Activated gamma-delta T cell (primary cell): Measurements from ENCODE around the gene FASN.

Experiments
- DNase-seq: peaks from one replicate; lab custom pipeline; 2025; lab: John Stamatoyannopoulos, UW

Gene FASN

DNA sequence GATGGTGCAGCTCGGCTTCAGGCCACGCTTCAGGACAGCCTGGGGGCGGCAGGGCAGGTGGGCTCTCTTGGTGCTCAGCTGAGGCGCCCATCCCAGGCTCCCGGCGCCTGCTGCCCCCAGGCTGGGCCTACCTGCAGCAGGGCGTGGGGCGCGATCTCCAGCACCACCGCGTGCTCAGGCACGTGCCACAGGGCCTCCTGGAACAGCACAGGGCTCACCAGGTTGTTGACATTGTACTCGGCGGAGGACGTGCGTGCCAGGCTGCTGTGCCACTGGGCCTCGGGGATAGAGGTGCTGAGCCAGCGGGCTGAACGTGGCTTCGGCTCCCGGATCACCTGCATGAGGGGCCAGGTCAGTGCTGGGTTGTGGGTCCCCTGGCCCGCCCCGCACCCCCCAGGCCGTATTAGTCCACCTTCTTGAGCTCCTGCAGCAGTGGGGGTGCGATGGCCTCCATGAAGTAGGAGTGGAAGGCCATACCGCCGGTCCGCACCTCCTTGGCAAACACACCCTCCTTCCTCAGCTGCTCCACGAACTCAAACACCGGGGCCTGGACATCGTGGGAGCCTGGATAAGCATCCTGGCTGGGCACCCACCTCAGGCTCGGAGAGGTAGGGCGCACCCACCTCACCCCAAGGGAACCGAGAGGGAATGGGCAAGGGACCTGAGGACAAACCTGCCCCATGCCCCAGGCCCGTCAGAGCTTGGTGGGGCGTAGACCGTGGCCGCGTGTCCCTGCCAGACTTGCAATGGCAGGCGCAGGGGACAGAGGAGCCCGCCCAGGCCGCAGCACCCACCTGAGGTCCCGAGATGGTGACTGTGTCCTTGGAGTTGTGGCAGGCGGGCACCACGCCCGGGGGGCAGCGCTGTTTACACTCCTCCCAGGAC lies 9.0 kb downstream of the FASN start:
- DNase-seq = no peak

DNA sequence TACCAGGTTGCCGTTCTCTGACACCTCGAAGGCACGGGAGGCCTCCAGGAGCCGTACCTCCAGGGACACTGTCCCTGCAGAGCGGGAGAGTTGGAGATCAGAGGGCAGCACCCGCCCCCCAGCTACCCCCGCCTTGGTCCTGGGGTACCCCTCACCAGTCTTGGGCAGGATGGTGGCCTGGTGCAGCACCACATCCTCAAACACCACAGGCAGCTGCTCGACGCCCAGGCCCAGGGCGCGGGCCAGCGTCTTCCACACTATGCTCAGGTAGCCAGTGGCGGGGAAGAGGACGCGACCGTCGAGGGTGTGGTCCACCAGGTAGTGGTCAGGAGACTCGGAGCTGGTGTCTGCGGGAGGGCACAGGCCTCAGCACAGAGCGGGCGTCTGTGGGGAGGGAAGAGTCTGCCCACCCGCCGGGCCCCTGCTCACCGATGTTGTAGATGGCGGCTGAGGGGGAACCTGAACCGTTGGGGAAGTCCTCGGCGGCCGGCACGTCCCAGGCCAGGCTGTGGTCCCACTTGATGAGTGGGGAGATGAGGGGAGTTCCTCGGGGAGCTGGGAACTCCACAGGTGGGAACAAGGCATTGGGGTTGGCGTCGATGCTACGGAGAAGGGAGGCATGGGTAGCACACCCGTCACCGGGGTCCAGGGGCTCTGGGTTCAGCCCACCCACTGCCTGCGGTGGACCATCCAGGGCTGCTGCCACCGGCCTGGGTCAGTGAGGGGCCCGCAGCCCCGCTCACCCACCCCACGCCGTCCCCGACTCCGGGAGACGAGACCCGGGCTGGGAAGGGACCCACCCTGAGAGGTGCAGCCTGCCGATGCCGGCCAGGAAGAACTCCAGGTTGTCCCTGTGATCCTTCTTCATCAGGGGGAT lies 9.8 kb downstream of the FASN start:
- DNase-seq = no peak

DNA sequence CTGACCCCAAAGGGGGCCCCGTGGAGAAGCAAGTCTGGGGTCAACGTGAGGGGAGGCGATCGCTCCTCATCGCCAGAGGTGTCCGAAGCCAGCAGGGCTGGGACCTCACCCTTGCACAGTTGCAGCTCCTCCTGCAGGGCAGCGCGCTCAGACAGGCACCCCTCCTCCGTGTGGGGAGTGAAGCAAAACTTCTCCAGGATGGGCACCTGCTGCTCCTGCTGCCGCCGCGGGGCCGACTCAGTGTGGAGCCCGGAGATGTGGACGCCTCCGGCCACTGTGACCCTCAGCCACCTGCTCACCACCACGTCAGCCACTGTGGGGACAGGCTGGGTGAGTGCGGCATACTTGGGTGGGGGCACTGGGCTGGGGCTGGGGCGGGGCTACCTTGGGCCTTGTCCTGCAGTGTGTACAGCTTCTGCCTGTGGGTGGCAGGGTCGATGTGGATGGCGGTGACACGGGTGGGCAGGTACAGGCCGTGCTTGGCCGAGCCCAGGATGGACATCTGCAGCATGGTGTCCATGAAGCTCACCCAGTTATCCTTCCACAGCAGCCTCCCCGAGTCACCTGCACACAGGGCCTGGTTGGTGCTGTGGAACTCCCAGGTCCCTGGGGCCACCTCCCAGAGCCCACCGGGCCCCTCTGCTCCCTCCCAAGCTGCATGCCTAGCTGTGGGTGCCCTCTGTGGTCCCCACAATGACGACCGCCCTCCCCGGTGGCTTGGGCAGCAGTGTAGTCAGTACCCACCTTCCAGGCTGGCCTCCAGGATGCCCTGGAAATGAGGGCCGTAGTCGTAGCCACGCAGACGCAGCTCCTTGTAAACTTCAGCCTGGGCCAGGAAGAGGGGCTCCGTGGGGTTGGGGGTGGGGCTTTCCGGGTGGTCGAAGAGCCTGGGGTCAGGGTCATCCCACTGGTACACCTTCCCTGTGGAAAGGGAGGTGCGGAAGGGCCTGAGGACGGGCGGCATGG lies 10.8 kb downstream of the FASN start:
- DNase-seq = no peak

DNA sequence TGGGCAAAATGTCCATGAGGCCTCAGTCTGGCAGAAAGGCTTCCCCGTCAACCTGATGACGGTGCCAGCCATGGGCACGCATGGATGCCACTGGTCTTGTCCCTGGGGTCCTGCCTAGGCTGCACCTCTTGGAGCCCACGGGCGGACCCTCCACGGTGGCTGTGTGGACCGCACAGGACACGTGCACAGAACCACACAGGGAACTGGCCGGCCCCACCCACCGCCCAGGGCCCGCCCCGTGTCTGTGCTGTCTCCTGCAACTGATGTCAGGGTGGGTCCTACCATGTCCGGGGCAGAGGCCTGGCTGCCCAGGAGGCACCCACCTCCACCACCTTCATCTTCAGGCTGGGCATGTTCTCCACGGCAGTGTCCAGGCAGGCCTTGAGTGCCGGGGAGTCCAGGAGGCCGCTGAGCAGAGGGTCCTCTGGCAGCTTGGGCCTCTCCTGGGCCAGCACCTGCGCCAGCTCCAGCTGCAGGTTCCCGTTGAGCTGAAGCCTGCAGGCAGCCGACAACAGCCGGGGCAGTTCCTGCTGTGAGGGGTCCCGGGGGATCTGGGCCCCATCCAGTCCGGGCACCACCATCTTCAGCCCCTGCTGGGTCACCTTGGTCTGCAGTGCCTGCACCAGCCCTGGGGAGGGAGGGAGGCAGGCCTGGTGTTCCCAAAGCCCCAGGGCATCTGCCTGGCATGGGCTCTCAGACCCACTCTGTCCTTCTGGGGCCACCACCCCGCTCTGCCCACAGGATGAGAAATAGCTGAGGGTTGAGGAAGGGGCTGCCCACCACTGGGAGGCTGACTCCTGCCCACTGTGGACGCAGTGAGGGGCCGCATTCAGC lies 11.9 kb downstream of the FASN start:
- no peak for DNase-seq

GRCh38 chr17:82085031-82085861 lies 12.8 kb downstream of the FASN start:
- no peak for DNase-seq

GRCh38 chr17:82084373-82085030 lies 13.5 kb downstream of the FASN start:
- no peak for DNase-seq

DNA sequence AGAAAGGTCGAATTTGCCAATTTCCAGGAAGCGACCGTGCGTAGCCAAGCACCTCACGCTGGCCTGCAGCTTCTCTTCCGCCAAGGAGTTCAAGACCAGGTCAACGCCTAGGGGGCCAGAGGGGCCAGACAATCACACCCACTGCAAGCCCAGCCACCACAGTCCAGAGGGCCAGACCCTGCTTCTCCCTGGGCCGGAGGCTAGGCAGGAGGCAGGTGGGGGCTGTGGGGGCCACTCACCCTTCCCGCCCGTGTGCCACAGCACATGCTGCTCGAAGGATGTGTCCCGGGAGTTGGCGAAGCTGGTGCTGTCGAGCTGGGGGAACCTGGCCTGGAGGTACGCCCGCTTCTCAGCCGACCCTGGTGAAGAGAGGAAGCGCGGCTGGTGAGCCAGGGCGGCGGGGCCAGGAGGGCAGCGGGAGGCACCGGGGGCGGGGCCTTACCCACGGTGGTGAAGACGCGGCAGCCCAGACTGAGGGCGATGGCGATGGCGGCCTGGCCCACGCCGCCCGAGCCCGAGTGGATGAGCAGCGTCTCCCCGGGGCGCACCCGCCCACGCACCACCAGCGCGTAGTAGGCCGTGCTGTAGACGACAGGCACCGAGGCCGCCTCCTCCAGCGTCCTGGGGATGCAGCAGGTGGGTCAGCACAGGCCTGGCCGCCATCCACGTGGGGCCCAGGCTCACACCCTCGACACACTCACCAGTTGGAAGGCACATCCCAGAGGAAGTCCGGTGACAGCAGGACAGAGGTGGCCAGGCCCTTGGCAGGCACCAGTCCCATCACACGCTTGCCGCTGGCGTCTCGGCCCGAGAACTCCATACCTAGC lies 14.3 kb downstream of the FASN start:
- DNase-seq = no peak

DNA sequence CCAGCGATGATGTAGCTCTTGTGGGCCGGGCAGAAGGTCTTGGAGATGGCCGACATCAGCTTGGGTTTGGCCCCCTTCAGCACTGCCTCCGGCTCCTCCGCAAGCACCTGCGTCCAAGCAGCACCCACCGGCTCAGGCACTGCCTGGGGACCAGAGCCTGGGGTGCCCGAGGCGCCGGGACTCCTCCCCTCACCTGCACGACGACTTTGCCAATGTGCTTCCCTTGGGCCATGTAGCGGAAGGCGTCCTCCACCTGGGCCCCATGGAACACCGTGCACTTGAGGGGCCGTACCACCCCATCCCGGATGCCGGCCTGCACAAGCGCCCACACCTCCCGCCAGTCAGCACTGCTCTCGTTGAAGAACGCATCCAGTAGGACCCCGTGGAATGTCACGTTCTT lies 15.0 kb downstream of the FASN start:
- no peak for DNase-seq

DNA sequence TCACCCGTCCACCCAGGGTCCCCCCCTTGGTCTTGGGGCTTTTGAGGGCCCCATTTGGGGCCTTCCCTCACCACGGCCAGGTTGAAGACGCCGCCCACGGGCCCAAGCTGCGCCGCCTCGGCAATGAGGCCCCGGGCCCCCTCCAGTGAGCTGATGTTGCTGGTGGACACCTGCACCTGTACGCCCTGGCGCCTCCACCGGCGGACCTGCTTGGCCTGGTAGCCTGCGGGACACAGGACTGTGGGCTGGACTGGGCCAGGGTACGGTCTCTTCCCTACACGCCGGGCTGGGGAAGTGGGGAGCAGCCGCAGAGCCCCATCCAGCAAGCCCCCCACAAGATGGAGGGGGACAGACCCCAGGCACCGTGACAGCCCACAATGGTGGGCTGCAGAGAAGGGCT lies 15.6 kb downstream of the FASN start:
- DNase-seq = no peak

- DNase-seq = no peak
Observed at GRCh38 chr17:82081966-82082365, 16.1 kb downstream of the FASN start.

GRCh38 chr17:82081546-82081945 lies 16.5 kb downstream of the FASN start:
- DNase-seq = no peak

DNA sequence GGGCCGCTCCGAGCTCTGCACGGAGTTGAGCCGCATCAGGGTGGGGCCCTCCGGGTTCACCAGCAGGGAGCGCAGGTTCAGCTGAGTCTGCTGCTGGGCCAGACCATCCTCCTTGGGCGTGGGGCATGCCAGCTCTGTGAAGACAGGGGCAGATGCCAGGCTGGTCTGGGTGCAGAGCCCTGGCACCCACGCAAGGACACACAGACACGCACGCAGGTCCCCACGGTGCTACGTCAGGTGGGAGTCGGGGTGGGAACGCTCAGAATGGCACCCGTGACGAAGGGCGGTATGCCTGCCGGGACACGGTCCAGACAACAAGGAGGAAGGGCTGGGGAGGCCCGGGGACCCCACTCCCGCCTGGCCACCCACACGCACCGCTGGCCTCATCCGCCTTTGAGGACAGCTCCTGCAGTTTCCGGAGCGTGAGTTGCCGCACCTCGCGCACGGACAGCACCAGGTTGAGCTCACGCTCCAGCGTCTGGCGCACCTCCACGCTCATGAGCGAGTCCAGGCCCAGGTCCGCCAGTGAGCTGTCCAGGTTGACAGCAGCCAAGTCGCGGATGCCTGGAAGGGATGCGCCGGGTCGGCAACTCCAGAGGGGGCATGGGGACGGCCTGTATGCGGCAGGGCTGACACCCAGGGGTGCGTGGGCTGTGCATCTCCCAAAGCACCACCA lies 17.1 kb downstream of the FASN start:
- no peak for DNase-seq

GRCh38 chr17:82080048-82080788 lies 17.8 kb downstream of the FASN start:
- no peak for DNase-seq

DNA sequence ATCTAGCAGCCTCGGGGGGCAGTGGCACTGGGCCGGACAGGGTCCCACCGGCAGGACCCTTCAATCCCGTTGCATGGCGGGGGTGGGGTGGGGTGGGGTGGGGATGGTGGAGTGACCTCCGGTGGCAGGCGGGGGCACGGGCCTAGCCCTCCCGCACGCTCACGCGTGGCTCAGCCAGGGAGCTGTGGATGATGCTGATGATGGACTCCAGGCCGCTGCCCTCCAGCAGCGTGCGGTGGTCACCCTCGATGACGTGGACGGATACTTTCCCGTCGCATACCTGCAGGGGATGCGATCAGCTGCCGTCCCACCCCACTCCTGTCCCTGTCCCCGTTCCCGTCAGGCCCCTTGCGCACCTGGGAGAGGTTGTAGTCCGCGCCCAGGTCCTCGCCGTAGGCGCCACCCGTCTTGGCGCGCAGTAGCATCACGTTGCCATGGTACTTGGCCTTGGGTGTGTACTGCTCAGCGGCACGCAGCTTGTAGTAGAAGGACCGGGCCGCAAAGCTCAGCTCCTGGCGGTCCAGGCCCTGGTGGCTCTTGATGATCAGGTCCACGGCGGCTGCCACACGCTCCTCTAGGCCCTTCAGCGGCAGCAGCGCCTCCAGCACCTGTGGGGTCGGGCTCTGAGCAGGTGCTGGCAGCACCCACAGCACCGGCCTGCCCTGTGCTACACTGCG lies 18.9 kb downstream of the FASN start:
- DNase-seq = no peak

GRCh38 chr17:82078433-82078832 lies 19.6 kb downstream of the FASN start:
- DNase-seq = no peak

DNA sequence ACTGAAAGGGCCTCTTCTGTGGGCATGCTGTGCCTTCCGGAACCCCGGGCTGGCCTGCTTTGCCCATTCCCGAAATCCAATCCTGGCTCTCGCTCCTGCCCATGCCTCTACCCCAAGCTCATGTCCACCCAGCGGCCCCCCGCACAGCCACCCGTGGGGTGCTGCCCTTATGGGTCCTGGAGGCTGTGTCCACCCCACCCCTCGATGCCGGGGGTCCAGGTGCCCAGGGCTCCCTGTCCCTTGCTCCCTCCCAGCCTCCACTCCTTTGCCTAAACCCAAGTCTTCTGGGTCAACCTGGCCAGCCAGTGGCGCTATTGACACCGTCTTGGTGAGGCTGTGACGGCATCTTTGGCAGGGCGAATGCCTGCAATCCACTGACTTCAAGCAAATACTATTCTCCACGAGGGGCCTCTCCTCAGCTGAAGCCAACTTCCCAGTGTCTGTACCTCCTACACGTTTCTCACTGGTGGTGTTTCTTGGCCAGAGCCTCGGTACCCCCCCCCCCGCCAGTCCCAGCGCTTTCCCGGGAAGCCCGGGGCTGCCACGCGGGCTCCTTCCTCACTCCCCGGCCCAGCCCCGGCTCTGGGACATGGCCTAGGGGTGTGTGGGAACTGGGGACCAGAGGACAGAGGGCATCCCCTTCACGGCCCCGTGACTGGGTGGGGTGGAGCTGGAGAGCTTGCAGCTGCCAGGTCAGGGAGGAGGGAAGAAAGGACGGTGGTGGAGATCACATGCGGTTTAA lies 20.2 kb downstream of the FASN start:
- no peak for DNase-seq
